Neural cell (in vitro differentiated cells): ENCODE measurements around the gene ATP2C1.

Experiments used
- CTCF ChIP-seq: fragments of 450-650 bp; IDR thresholded peaks from 2 replicates; pipeline ENCODE4 v1.5.1; 2014; ENCODE audit warnings: antibody characterized with exemption, mild to moderate bottlenecking, moderate library complexity; ENCODE audit not compliant: poor library complexity, severe bottlenecking
- EP300 ChIP-seq: fragments of 450-650 bp; conservative IDR thresholded peaks from 2 replicates; pipeline ENCODE4 v1.6.1; 2014; ENCODE audit warnings: antibody characterized with exemption, mild to moderate bottlenecking, moderate library complexity; ENCODE audit not compliant: poor library complexity, severe bottlenecking
- EZH2 ChIP-seq: fragments of 200-600, 300-800 bp; shearing (Covaris generic), sonication (generic); IDR thresholded peaks from 2 replicates; pipeline ENCODE4 v1.6.1; 2014; ENCODE audit warnings: antibody characterized with exemption, low read length, borderline replicate concordance, mild to moderate bottlenecking; ENCODE audit not compliant: insufficient read depth, poor library complexity, severe bottlenecking
- MXI1 ChIP-seq: fragments of 450-650 bp; conservative IDR thresholded peaks from 2 replicates; pipeline ENCODE4 v1.6.1; 2014; ENCODE audit warnings: antibody characterized with exemption, mild to moderate bottlenecking; ENCODE audit not compliant: poor library complexity, severe bottlenecking
- POLR2AphosphoS5 ChIP-seq: IDR thresholded peaks from 2 replicates; pipeline ENCODE4 v1.6.1; 2012
- RAD21 ChIP-seq: fragments of 450-650 bp; conservative IDR thresholded peaks from 2 replicates; pipeline ENCODE4 v1.6.1; 2014; ENCODE audit warnings: antibody characterized with exemption, mild to moderate bottlenecking, moderate library complexity
- REST ChIP-seq: IDR thresholded peaks from 2 replicates; pipeline ENCODE4 v1.6.1; 2012; ENCODE audit warnings: borderline replicate concordance
- SMC3 ChIP-seq: fragments of 450-650 bp; conservative IDR thresholded peaks from 2 replicates; pipeline ENCODE4 v1.6.1; 2014; ENCODE audit warnings: antibody characterized with exemption, mild to moderate bottlenecking, moderate library complexity; ENCODE audit not compliant: poor library complexity
- TAF1 ChIP-seq: IDR thresholded peaks from 2 replicates; pipeline ENCODE4 v1.6.1; 2012; ENCODE audit warnings: low read depth

- no peak for TF ChIP-seq CTCF
- TF ChIP-seq SMC3: no peak
- no peak for TF ChIP-seq REST
- no peak for TF ChIP-seq RAD21
- TF ChIP-seq TAF1: no peak
- TF ChIP-seq POLR2AphosphoS5: no peak
- no peak for TF ChIP-seq EZH2
- TF ChIP-seq MXI1: no peak
- no peak for TF ChIP-seq EP300
These were observed 73.4 kb downstream of the ATP2C1 start for GRCh38 chr3:130967281-130967680.
